Measurements from ENCODE around the gene KDM7A.

The KDM7A gene

GRCh38 chr7:140056431-140057142 is 120.2 kb downstream of the KDM7A start:
- DNase-seq (ENCODE audit: low spot score) = no peak

- DNase-seq (ENCODE audit: low spot score) = no peak
Measured at GRCh38 chr7:140055833-140056232, 121.0 kb downstream of the KDM7A start.

- DNase-seq (ENCODE audit: low spot score) = no peak
Measured at GRCh38 chr7:140054751-140055150, 122.0 kb downstream of the KDM7A start.

GRCh38 chr7:140053812-140054539 is 122.8 kb downstream of the KDM7A start:
- DNase-seq (ENCODE audit: low spot score) = no peak

GRCh38 chr7:140051820-140052219 is 125.0 kb downstream of the KDM7A start:
- no peak for DNase-seq (ENCODE audit: low spot score)

- no peak for DNase-seq (ENCODE audit: low spot score)
Measured at GRCh38 chr7:140050100-140050499, 126.7 kb downstream of the KDM7A start.

GRCh38 chr7:140049339-140050024 is 127.3 kb downstream of the KDM7A start:
- DNase-seq (ENCODE audit: low spot score) = peak; percentile 32

GRCh38 chr7:140048989-140049338 is 127.8 kb downstream of the KDM7A start:
- no peak for DNase-seq (ENCODE audit: low spot score)

GRCh38 chr7:140048138-140048537 is 128.6 kb downstream of the KDM7A start:
- no peak for DNase-seq (ENCODE audit: low spot score)

- no peak for DNase-seq (ENCODE audit: low spot score)
Measured at GRCh38 chr7:140047197-140047596, 129.6 kb downstream of the KDM7A start.

- DNase-seq (ENCODE audit: low spot score) = no peak
Measured at GRCh38 chr7:140045697-140046096, 131.1 kb downstream of the KDM7A start.

- DNase-seq (ENCODE audit: low spot score) = no peak
Measured at GRCh38 chr7:140044251-140044650, 132.5 kb downstream of the KDM7A start.

GRCh38 chr7:140042386-140042670 is 134.5 kb downstream of the KDM7A start:
- no peak for DNase-seq (ENCODE audit: low spot score)

- no peak for DNase-seq (ENCODE audit: low spot score)
Measured at GRCh38 chr7:140041659-140042385, 135.0 kb downstream of the KDM7A start.

- DNase-seq (ENCODE audit: low spot score) = no peak
Measured at GRCh38 chr7:140039896-140040295, 136.9 kb downstream of the KDM7A start.

GRCh38 chr7:140039066-140039465 is 137.7 kb downstream of the KDM7A start:
- DNase-seq (ENCODE audit: low spot score) = no peak

GRCh38 chr7:140036224-140036962 is 140.4 kb downstream of the KDM7A start:
- no peak for DNase-seq (ENCODE audit: low spot score)

- DNase-seq (ENCODE audit: low spot score) = no peak
Measured at GRCh38 chr7:140035400-140036223, 141.2 kb downstream of the KDM7A start.
